ENCODE data around the gene RAD21L1.

GRCh38 chr20:1280195-1281102 lies 54.6 kb downstream of the RAD21L1 start:
- TF ChIP-seq EZH2 (IDR thresholded peaks at IDR 0.05; ENCODE audit: borderline replicate concordance, low read length) (no peak), CTCF (conservative IDR thresholded peaks at IDR 0.05 in 1 of 2, IDR thresholded peaks at IDR 0.05 in 1 of 2; ENCODE audit: extremely low read depth in 1 of 2, insufficient read depth in 1 of 2, low read depth in 1 of 2, low read length in 2 of 2) (no peak)

Measured in mammary epithelial cell (primary cell).